ENCODE results near the gene DOCK4. TPM values are rescaled to one million over a fixed set of nuclear protein-coding genes. Genes with fewer than 3 reads are reported as not detected.

Gene DOCK4
- total RNA-seq, 1 donor from 2014 or later, result 32.2 TPM

DNA sequence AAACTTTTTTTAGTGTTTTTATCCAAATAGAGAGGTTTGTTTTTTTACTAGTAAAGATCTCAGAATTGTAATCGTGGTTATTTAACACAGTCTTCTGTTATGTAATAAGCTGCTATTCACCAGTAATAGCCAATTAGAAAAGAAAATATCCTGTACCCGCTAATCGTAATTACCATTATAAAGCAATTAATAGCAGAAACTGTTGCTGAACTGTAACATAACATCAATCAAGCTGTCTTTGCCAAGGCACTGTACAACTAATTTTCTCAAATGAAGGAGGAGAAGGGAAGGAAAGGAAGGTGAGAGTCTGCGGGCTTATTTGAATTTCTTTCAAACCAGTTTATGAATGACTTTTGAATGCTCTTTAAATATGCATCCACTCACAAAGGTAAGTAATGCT is 9.6 kb upstream of the DOCK4 start:
- FAIRE-seq (no peak), DNase-seq (ENCODE audit: low read depth) (no peak)
- H3K9me3 ChIP-seq (ENCODE audit: insufficient read depth, low read depth, low read length), result no peaks in the 10 kb centered on the region
- no peak overlapping the region for H2AFZ ChIP-seq (ENCODE audit: low read depth, low read length)
- H4K20me1 ChIP-seq (ENCODE audit: insufficient read depth, low read length), result peaks cover 52% of the 10 kb centered on the region
- H3K36me3 ChIP-seq (ENCODE audit: insufficient read depth, low read length), result no peaks in the 10 kb centered on the region
- H3K27ac ChIP-seq (ENCODE audit: low read depth, low read length), result no peak overlapping the region
- H3K4me3 ChIP-seq (ENCODE audit: insufficient read depth, low read depth, low read length), result no peak overlapping the region
- H3K4me2 ChIP-seq (ENCODE audit: low read length), result no peak overlapping the region
- H3K4me1 ChIP-seq (ENCODE audit: insufficient read depth, low read length), result no peaks in the 10 kb centered on the region
- no peaks in the 10 kb centered on the region for H3K27me3 ChIP-seq (ENCODE audit: insufficient read depth, low read length)
- peaks cover 23% of the 10 kb centered on the region for H3K4me1 Mint-ChIP-seq (ENCODE audit: low read depth, unreplicated experiment)
- H3K27ac Mint-ChIP-seq (ENCODE audit: unreplicated experiment), result no peak overlapping the region
- no peaks in the 10 kb centered on the region for H3K27me3 Mint-ChIP-seq (ENCODE audit: low read depth, unreplicated experiment)
- H3K9me3 Mint-ChIP-seq (ENCODE audit: unreplicated experiment), result no peaks in the 10 kb centered on the region
- H3K9ac ChIP-seq (ENCODE audit: low read length), result no peak overlapping the region
- TF ChIP-seq EZH2 (IDR thresholded peaks at IDR 0.05; ENCODE audit: insufficient read depth, low read length), result no peak
- H3K4me3 Mint-ChIP-seq (ENCODE audit: unreplicated experiment), result no peak overlapping the region
- H3K36me3 Mint-ChIP-seq (ENCODE audit: low read depth, unreplicated experiment), result peaks cover 11% of the 10 kb centered on the region
- H3K79me2 ChIP-seq (ENCODE audit: insufficient read depth, low read length), result peaks cover 39% of the 10 kb centered on the region

DNA sequence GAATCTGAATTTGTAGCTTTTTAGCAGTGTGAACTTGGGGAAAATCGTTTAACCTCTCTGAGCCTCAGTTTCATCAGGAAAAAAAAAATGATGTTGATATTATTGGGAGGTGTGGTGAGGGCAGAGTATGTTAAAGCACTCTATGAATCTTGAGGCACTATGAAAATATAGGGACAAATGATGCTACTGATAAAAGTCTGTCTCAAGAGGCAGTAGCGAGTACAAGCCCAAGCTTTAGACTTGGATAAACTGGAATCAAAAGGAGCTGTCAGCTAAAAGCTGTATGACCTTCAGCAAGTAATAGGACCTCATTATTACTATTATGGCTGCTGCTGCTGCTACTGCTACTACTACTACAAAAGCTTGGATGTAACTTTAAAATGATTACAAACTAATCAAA is 8.7 kb upstream of the DOCK4 start:
- no peaks in the 10 kb centered on the region for H3K9me3 Mint-ChIP-seq (ENCODE audit: unreplicated experiment)

DNA sequence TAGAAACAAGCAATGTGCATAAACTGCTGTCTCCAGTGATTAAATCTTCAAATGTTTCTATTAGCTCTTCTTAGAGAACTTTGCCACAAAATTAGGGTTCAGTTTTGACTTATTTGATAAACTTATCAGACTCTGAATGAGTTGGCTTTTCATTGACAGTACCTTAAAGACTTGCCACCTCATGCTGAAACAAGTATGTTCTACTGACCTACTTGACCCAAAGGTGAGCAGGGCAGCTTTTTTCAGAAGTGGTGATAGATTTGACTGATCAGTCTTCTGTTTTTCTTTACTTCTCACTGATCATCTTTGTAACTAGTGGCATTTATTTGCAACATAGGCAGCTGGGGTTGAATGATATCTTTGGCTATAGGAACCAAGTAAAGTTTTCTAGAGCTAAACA is 8.1 kb upstream of the DOCK4 start:
- Histone ChIP-seq H3K4me1 (ENCODE audit: insufficient read depth, low read length) (no peaks in the 10 kb centered on the region), H2AFZ (ENCODE audit: low read depth, low read length) (no peak overlapping the region), H3K79me2 (ENCODE audit: insufficient read depth, low read length) (peaks cover 45% of the 10 kb centered on the region), H3K27ac (ENCODE audit: low read depth, low read length) (no peak overlapping the region), H3K4me3 (ENCODE audit: insufficient read depth, low read depth, low read length) (no peak overlapping the region), H3K9me3 (ENCODE audit: insufficient read depth, low read depth, low read length) (no peaks in the 10 kb centered on the region), H3K9ac (ENCODE audit: low read length) (no peak overlapping the region), H3K27me3 (ENCODE audit: insufficient read depth, low read length) (no peaks in the 10 kb centered on the region), H3K4me2 (ENCODE audit: low read length) (no peak overlapping the region), H4K20me1 (ENCODE audit: insufficient read depth, low read length) (peaks cover 40% of the 10 kb centered on the region), H3K36me3 (ENCODE audit: insufficient read depth, low read length) (no peaks in the 10 kb centered on the region)
- H3K27ac Mint-ChIP-seq (ENCODE audit: unreplicated experiment), result no peak overlapping the region
- peaks cover 23% of the 10 kb centered on the region for H3K4me1 Mint-ChIP-seq (ENCODE audit: low read depth, unreplicated experiment)
- FAIRE-seq (no peak), DNase-seq (ENCODE audit: low read depth) (no peak)
- no peaks in the 10 kb centered on the region for H3K27me3 Mint-ChIP-seq (ENCODE audit: low read depth, unreplicated experiment)
- no peak for TF ChIP-seq EZH2 (IDR thresholded peaks at IDR 0.05; ENCODE audit: insufficient read depth, low read length)
- TF ChIP-seq, protein P1, sequence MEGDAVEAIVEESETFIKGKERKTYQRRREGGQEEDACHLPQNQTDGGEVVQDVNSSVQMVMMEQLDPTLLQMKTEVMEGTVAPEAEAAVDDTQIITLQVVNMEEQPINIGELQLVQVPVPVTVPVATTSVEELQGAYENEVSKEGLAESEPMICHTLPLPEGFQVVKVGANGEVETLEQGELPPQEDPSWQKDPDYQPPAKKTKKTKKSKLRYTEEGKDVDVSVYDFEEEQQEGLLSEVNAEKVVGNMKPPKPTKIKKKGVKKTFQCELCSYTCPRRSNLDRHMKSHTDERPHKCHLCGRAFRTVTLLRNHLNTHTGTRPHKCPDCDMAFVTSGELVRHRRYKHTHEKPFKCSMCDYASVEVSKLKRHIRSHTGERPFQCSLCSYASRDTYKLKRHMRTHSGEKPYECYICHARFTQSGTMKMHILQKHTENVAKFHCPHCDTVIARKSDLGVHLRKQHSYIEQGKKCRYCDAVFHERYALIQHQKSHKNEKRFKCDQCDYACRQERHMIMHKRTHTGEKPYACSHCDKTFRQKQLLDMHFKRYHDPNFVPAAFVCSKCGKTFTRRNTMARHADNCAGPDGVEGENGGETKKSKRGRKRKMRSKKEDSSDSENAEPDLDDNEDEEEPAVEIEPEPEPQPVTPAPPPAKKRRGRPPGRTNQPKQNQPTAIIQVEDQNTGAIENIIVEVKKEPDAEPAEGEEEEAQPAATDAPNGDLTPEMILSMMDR (IDR thresholded peaks at IDR 0.05; ENCODE audit: insufficient read depth, low read depth, low read length), result no peak
- no peak overlapping the region for H3K4me3 Mint-ChIP-seq (ENCODE audit: unreplicated experiment)
- peaks cover 7% of the 10 kb centered on the region for H3K36me3 Mint-ChIP-seq (ENCODE audit: low read depth, unreplicated experiment)
- no peaks in the 10 kb centered on the region for H3K9me3 Mint-ChIP-seq (ENCODE audit: unreplicated experiment)

More for the DNA sequence above, 8.7 kb upstream of the DOCK4 start:
- H4K20me1 ChIP-seq (ENCODE audit: insufficient read depth, low read length), result peaks cover 46% of the 10 kb centered on the region
- FAIRE-seq, result no peak
- no peaks in the 10 kb centered on the region for H3K9me3 ChIP-seq (ENCODE audit: insufficient read depth, low read depth, low read length)
- H2AFZ ChIP-seq (ENCODE audit: low read depth, low read length), result no peak overlapping the region
- no peak for TF ChIP-seq EZH2 (IDR thresholded peaks at IDR 0.05; ENCODE audit: insufficient read depth, low read length)
- TF ChIP-seq, protein P1 (IDR thresholded peaks at IDR 0.05; ENCODE audit: insufficient read depth, low read depth, low read length), result no peak
- H3K9ac ChIP-seq (ENCODE audit: low read length), result no peak overlapping the region
- Mint-ChIP-seq H3K4me1 (ENCODE audit: low read depth, unreplicated experiment) (peaks cover 23% of the 10 kb centered on the region), H3K4me3 (ENCODE audit: unreplicated experiment) (no peak overlapping the region), H3K27me3 (ENCODE audit: low read depth, unreplicated experiment) (no peaks in the 10 kb centered on the region), H3K36me3 (ENCODE audit: low read depth, unreplicated experiment) (peaks cover 7% of the 10 kb centered on the region), H3K27ac (ENCODE audit: unreplicated experiment) (no peak overlapping the region)
- H3K36me3 ChIP-seq (ENCODE audit: insufficient read depth, low read length), result no peaks in the 10 kb centered on the region
- H3K4me3 ChIP-seq (ENCODE audit: insufficient read depth, low read depth, low read length), result no peak overlapping the region
- H3K4me2 ChIP-seq (ENCODE audit: low read length), result no peak overlapping the region
- peaks cover 40% of the 10 kb centered on the region for H3K79me2 ChIP-seq (ENCODE audit: insufficient read depth, low read length)
- H3K4me1 ChIP-seq (ENCODE audit: insufficient read depth, low read length), result no peaks in the 10 kb centered on the region
- no peak overlapping the region for H3K27ac ChIP-seq (ENCODE audit: low read depth, low read length)
- no peak for DNase-seq (ENCODE audit: low read depth)
- no peaks in the 10 kb centered on the region for H3K27me3 ChIP-seq (ENCODE audit: insufficient read depth, low read length)
